COR-L47 (cell line): Measurements from ENCODE around the gene ADGRD1.

Experiments used
- DNase-seq: peaks from one replicate; lab custom pipeline; 2025; lab: John Stamatoyannopoulos, UW

Gene ADGRD1

GRCh38 chr12:131007031-131007739 is 53.5 kb downstream of the ADGRD1 start:
- DNase-seq = no peak

DNA sequence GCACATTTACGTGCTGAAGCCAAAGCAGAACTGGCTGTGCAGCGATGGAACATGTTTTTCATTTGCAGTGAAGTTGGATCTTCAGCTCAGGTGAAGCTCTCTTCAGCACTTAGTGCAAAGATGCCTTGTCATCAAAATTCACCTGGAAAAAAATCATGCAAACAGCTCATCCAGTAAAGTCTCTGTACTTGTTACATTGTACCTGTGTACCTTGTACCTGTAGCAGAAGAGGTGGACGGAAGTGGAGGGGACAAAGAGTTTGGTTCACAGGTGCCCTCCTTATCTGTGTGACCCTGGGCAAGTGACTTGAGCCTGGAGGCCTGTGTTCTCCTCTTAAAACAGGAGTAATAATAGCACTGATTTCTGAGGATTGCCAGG is 54.0 kb downstream of the ADGRD1 start:
- DNase-seq = no peak

DNA sequence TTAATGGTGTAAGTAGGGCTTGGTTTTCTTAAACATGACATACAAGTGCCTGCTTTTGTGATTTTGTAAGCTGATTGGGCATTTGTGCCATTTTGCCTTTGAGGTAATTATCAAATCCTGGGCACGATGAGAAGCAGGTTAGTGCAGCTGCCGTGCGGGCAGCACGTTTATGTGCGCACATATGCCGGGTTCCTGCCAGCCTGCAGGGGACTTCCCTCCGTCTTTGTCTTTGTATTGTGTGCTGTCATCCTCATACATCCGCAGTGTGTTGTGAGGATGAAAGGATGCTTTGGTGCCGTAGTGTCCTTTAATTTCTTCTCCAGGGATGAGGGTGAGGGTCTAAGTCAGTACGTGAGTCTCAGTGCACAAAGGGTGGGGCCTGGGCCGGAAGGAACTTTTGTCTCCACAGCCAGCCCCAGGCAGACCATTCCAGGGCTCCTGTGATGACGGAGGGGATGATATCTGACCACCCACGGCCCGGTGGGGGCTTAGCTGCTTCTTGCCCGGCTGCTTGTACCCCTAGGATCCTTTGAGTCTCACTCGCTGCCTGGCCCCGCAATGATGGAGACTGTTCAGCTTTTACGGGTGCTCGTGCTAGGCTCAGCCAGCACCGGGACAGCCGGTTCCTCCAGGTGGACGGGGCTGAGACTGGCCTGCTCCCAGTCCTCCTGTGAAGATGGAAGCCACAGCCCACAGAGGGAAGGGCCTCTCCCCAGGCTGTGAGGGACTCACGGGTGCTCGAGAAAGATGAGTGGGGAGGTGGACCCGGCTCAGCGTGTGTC is 54.6 kb downstream of the ADGRD1 start:
- DNase-seq = no peak

DNA sequence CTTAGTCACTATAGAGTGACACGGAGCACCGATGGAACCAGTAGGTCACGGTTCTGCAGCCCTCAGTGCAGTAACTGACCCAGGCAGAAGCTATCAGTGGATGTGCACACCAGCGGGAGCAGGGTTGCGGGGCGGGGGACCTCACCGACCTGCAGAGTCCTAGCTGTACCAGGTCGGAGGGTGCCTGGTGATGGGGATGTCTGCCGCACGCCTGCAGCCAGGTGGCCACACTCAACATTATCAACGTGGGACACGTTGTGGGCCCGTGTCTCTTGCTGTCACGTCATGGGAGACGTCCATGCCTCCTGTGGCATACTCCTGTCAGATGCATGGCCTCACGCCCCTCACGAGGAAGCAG is 55.2 kb downstream of the ADGRD1 start:
- DNase-seq = no peak

DNA sequence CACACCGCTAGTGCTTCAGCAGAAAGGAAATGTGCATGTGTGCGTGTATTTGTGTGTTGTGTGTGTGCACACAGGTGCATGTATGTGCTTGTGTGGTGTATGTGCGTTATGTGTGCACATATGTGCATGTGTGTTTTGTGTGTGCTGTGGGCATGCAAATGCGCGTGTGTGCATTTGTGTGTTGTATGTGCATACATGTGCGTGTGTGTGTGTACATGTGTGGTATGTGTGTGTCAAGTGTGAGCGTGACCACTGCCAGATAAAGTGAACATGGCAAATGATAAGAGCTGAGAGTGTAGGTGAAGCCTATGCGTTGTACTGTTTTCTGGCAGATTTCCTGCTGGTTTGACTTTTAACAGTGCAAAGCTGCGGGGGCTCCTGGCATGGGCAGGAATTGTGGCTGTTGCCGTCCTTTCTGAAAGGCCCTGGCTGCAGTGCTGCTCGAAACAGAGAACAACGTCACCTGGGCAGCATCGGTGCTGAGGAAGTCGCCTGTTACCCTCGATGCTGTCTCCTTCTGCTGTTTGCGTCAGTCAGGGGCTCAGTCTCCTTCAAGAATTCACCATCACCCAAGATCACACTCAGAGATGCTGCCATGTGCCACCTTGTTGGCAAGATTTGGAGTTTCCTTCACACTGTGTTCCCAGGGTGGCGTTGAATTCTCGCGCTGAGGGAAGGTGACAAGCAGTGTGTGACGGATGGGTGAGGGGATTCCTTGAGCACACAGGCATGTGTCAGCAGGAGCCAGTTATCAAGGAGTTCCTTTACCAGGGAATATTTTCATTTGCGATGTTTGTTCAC is 56.1 kb downstream of the ADGRD1 start:
- DNase-seq = no peak

GRCh38 chr12:131010396-131011131 is 56.9 kb downstream of the ADGRD1 start:
- no peak for DNase-seq

- no peak for DNase-seq
Measured at GRCh38 chr12:131011165-131012079, 57.7 kb downstream of the ADGRD1 start.

- DNase-seq = no peak
Measured at GRCh38 chr12:131012279-131013069, 58.8 kb downstream of the ADGRD1 start.

DNA sequence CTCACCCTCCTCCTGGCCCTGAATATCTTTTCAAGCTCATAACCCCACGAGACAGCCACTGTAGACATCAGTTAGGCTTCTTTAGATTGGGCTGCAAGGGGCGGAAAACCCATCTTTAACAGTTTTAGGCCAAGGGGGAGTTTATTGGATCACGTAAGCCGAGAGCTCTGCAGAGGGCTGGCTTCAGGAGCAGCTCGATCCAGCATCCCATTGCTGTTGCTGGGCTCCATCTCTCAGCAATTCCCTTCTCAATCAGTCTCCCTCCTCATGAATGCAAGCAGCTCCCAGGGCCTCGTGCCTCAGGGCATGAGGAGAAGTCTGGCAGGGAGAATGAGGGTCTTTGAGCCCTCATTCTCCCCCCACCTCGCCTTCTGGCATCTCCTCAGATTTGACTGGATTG is 59.4 kb downstream of the ADGRD1 start:
- DNase-seq = no peak

GRCh38 chr12:131014343-131014742 is 60.6 kb downstream of the ADGRD1 start:
- DNase-seq = no peak

DNA sequence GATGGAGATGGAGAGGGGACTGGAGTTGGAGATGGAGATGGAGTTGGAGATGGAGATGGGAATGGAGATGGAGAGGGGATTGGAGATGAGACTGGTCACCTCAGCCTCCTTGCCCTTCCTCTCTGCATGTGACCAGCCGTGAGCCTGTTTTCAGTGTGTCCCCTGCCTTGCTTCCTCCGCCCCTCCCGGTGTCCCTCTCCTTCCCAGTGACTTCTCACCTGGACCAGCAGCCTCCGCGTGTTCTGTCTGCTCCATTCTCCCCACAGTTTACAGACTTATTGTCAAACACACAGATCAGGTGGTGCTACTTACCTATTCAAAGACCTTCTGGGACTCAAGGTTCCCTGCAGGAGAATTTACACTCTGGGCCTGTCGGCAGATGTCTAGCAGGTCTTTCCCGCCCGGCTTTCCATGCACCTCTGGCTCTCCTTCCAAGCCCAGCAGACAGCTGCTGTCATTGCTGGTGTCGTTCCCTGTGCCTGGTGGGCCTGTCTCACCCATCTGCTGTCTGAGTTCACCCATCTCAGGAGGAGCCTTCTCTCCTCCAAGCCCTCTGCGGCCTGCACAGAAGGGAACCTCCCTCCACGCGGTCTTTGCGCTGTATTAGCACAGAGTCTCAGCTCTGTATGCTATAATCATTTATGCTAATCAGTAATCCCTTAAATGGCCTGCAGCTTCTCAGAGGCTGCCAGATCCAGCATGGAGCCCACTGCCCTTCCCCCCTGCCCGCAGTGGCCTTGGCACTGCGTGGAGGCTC is 62.1 kb downstream of the ADGRD1 start:
- no peak for DNase-seq

- no peak for DNase-seq
Measured at GRCh38 chr12:131017477-131017991, 63.8 kb downstream of the ADGRD1 start.

GRCh38 chr12:131018019-131018620 is 64.4 kb downstream of the ADGRD1 start:
- no peak for DNase-seq

- no peak for DNase-seq
Measured at GRCh38 chr12:131018808-131019397, 65.2 kb downstream of the ADGRD1 start.

DNA sequence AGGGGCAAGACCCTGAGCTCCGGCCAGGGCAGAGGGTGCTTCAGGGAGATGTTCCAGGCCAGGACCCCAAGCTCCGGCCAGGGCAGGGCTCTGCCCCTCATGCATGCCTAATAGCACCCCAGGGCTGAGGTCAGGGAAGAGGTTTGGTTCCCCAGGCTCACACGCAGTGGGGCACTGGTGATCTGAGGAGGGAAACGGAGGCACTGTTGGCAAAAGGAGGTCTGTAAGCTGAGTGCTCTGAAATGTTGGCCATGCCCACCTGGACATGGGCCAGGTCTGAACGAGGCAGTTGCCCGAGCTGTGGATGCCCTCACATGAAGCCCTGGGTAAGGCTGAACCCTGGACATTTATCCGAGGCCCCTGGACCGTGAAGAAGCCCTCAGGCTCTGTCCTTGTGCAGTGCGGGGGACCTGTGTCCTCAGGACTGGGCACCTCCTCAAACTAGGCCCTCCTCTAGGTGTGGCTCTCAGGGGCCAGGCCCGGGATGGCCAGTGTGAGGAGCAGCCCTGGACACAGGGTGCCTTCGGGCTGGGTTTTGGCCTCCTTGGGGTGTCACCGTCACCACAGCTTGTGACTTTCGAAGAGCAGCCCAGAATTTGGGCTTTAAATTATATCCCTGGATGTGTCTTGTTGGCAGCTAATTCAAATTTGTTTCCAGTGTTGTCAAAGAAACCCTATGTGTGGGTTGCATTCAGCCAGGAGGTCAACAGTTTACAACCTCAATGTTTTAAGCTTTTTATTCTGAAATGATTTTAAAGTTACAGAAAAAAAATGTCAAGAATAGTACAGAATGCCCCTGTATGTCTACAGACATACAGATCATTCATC is 66.8 kb downstream of the ADGRD1 start:
- DNase-seq = no peak

GRCh38 chr12:131021154-131021541 is 67.4 kb downstream of the ADGRD1 start:
- DNase-seq = no peak

GRCh38 chr12:131024026-131024425 is 70.3 kb downstream of the ADGRD1 start:
- no peak for DNase-seq

- no peak for DNase-seq
Measured at GRCh38 chr12:131024721-131025120, 71.0 kb downstream of the ADGRD1 start.
